Measurements from ENCODE around the gene GCA. TPM values are rescaled to one million over a fixed set of nuclear protein-coding genes. Genes with fewer than 3 reads are reported as not detected.

The GCA gene
- total RNA-seq, 1 experiment from 2014 or later = 18.8 TPM

DNA sequence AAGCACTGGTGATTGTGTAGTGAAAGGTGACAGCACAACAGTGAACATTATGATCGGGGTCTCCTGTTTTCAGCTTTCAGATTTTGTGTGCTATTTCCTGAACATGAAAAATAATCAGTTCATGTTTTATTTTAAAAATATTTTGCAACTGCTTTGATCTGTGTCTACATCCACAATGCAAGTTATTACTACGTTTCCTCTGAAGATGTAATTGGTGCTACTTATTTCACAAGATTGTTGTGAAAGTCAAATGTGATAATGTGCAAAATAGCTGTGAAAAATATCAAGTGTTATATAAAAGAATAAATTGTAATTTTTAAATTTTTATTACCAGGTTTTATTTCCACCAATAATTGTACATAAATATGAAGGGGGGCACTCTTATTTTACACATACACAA is 6.1 kb upstream of the GCA start:
- Histone ChIP-seq H3K4me3 (replicated peaks in 1 of 2; ENCODE audit: low read depth in 1 of 2, low read length in 2 of 2) (no peak overlapping the region), H3K27me3 (ENCODE audit: insufficient read depth, low read length) (no peaks in the 10 kb centered on the region), H3K4me2 (ENCODE audit: low read length) (no peak overlapping the region), H3K9ac (ENCODE audit: low read length) (no peak overlapping the region), H3K9me3 (ENCODE audit: control insufficient read depth in 1 of 2, insufficient read depth in 1 of 2, low read depth in 1 of 2, low read length in 2 of 2) (no peaks in the 10 kb centered on the region), H3K4me1 (ENCODE audit: control insufficient read depth in 1 of 2, insufficient read depth in 2 of 2, low read length in 2 of 2) (no peaks in the 10 kb centered on the region), H3K79me2 (ENCODE audit: insufficient read depth, low read length) (no peaks in the 10 kb centered on the region), H4K20me1 (ENCODE audit: insufficient read depth) (no peaks in the 10 kb centered on the region; the same call in 1 of the 2 replicates), H3K36me3 (ENCODE audit: control insufficient read depth in 1 of 2, insufficient read depth in 2 of 2, low read length in 2 of 2) (no peaks in the 10 kb centered on the region), H3K9me2 (ENCODE audit: insufficient read depth) (no peaks in the 10 kb centered on the region; the same call in 1 of the 2 replicates), H3K27ac (ENCODE audit: low read depth, low read length) (no peak overlapping the region), H2AFZ (ENCODE audit: low read depth, low read length, poor library complexity, severe bottlenecking) (no peak overlapping the region)
- DNase-seq (ENCODE audit: low read depth, low spot score) = no peak
- ChIA-PET RAD21 (ENCODE audit: low non-redundant PET in 1 of 2, low total read pairs in 2 of 2, uncharacterized antibody in 2 of 2, unreplicated experiment in 2 of 2) (no interaction called here), CTCF (no interaction called here), POLR2A (no interaction called here)
- TF ChIP-seq, protein P1, sequence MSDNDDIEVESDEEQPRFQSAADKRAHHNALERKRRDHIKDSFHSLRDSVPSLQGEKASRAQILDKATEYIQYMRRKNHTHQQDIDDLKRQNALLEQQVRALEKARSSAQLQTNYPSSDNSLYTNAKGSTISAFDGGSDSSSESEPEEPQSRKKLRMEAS (IDR thresholded peaks at IDR 0.05) = no peak
- no peak for TF ChIP-seq POLR2AphosphoS5 (IDR thresholded peaks at IDR 0.05; ENCODE audit: low read depth, low read length)
- TF ChIP-seq ELF1 (IDR thresholded peaks at IDR 0.05; ENCODE audit: borderline replicate concordance, low read depth) = no peak
- no peak for TF ChIP-seq SRF (IDR thresholded peaks at IDR 0.05; ENCODE audit: low read depth)
- TF ChIP-seq, protein P2, sequence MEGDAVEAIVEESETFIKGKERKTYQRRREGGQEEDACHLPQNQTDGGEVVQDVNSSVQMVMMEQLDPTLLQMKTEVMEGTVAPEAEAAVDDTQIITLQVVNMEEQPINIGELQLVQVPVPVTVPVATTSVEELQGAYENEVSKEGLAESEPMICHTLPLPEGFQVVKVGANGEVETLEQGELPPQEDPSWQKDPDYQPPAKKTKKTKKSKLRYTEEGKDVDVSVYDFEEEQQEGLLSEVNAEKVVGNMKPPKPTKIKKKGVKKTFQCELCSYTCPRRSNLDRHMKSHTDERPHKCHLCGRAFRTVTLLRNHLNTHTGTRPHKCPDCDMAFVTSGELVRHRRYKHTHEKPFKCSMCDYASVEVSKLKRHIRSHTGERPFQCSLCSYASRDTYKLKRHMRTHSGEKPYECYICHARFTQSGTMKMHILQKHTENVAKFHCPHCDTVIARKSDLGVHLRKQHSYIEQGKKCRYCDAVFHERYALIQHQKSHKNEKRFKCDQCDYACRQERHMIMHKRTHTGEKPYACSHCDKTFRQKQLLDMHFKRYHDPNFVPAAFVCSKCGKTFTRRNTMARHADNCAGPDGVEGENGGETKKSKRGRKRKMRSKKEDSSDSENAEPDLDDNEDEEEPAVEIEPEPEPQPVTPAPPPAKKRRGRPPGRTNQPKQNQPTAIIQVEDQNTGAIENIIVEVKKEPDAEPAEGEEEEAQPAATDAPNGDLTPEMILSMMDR (IDR thresholded peaks at IDR 0.05 in 2 of 3, conservative IDR thresholded peaks at IDR 0.05 in 1 of 3; ENCODE audit: borderline replicate concordance in 1 of 3, insufficient read depth in 1 of 3, low read depth in 2 of 3, low read length in 2 of 3) = no peak
- TF ChIP-seq ZFX (IDR thresholded peaks at IDR 0.05) = no peak
- no peak for TF ChIP-seq FOSL1 (IDR thresholded peaks at IDR 0.05; ENCODE audit: low read depth)
- TF ChIP-seq POLR2A (IDR thresholded peaks at IDR 0.05; ENCODE audit: borderline replicate concordance, extremely low read depth, insufficient read depth, insufficient read length) = no peak
- no peak for TF ChIP-seq CEBPB (IDR thresholded peaks at IDR 0.05; ENCODE audit: low read depth)
- TF ChIP-seq, protein P3, sequence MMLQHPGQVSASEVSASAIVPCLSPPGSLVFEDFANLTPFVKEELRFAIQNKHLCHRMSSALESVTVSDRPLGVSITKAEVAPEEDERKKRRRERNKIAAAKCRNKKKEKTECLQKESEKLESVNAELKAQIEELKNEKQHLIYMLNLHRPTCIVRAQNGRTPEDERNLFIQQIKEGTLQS (IDR thresholded peaks at IDR 0.05) = no peak
- no peak for TF ChIP-seq SIN3A (IDR thresholded peaks at IDR 0.05; ENCODE audit: low read depth)
- no peak for TF ChIP-seq EZH2 (IDR thresholded peaks at IDR 0.05)
- no peak for TF ChIP-seq RAD21 (IDR thresholded peaks at IDR 0.05; ENCODE audit: low read depth)
- no peak for TF ChIP-seq JUND (IDR thresholded peaks at IDR 0.05)
- no peak for TF ChIP-seq CBX3 (IDR thresholded peaks at IDR 0.05; ENCODE audit: low read depth)
- no peak for TF ChIP-seq TCF7L2 (IDR thresholded peaks at IDR 0.05; ENCODE audit: borderline replicate concordance, extremely low read depth, insufficient read depth, insufficient read length)
- no peak for TF ChIP-seq YY1 (IDR thresholded peaks at IDR 0.05; ENCODE audit: extremely low read depth, insufficient replicate concordance, low read depth, low read length)
- TF ChIP-seq ZNF274 (IDR thresholded peaks at IDR 0.05; ENCODE audit: low read depth, low read length) = no peak
- TF ChIP-seq, protein P4, sequence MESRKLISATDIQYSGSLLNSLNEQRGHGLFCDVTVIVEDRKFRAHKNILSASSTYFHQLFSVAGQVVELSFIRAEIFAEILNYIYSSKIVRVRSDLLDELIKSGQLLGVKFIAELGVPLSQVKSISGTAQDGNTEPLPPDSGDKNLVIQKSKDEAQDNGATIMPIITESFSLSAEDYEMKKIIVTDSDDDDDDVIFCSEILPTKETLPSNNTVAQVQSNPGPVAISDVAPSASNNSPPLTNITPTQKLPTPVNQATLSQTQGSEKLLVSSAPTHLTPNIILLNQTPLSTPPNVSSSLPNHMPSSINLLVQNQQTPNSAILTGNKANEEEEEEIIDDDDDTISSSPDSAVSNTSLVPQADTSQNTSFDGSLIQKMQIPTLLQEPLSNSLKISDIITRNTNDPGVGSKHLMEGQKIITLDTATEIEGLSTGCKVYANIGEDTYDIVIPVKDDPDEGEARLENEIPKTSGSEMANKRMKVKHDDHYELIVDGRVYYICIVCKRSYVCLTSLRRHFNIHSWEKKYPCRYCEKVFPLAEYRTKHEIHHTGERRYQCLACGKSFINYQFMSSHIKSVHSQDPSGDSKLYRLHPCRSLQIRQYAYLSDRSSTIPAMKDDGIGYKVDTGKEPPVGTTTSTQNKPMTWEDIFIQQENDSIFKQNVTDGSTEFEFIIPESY (IDR thresholded peaks at IDR 0.05; ENCODE audit: extremely low read depth, insufficient replicate concordance, low read length) = no peak
- ATAC-seq = no peak
- intact Hi-C loops (cut with micrococcal nuclease) = no loop called here
- no TSS peak for BruUV-seq (replicated peaks)
